Measurements from ENCODE around the gene ARHGAP26.

ARHGAP26 gene

DNA sequence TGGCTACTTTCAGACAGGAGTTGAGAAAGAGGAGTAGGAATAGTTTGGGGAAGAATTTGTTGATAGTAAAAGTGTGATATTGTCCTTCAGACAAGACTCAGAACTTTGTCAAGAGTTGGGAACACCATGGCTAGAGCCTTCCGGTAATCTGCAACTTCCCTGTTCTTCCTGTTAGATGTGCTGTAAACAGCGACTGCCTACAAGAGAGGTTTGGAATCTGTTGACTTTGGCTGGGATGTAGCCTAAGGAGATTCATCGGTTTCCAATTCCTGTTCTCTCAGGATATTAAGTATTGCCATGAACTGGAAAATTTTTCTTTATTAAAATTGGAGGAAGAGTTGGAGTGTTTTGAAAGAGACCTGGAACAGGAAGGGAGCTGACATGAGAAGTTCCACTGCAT, 43.9 kb downstream of the ARHGAP26 start:
- in situ Hi-C loops (cut with MboI; ENCODE audit: low pct_unique_long_range_greater_than_20kb, low sequenced_read_pairs, unreplicated experiment) = no loop called here
- TF ChIP-seq, protein P1, sequence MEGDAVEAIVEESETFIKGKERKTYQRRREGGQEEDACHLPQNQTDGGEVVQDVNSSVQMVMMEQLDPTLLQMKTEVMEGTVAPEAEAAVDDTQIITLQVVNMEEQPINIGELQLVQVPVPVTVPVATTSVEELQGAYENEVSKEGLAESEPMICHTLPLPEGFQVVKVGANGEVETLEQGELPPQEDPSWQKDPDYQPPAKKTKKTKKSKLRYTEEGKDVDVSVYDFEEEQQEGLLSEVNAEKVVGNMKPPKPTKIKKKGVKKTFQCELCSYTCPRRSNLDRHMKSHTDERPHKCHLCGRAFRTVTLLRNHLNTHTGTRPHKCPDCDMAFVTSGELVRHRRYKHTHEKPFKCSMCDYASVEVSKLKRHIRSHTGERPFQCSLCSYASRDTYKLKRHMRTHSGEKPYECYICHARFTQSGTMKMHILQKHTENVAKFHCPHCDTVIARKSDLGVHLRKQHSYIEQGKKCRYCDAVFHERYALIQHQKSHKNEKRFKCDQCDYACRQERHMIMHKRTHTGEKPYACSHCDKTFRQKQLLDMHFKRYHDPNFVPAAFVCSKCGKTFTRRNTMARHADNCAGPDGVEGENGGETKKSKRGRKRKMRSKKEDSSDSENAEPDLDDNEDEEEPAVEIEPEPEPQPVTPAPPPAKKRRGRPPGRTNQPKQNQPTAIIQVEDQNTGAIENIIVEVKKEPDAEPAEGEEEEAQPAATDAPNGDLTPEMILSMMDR (IDR thresholded peaks at IDR 0.05; ENCODE audit: extremely low read depth, insufficient read depth, missing control alignments) = no peak
- no peak for DNase-seq (ENCODE audit: low spot score)

DNA sequence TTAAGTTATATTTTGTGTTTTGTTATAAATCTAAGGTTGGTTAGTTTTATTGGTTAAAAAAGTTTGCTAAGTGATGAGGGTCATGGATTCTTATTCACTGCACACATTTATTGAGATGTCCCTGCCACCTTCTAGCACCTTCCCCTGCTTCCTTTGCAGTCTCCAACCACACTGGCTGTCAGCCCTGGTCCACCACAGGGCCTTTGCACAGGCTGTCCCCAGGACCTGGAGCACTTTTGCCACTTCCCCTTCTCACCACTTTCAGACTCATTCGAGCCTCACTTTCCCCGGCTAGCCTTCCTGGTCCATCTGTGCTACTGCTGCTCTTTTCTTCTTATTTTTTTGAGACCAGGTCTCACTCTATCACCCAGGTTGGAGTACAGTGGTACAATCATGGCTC, 45.3 kb downstream of the ARHGAP26 start:
- DNase-seq (ENCODE audit: low spot score) = no peak
- in situ Hi-C loops (cut with MboI; ENCODE audit: low pct_unique_long_range_greater_than_20kb, low sequenced_read_pairs, unreplicated experiment) = no loop called here
- TF ChIP-seq, protein P1 (IDR thresholded peaks at IDR 0.05; ENCODE audit: extremely low read depth, insufficient read depth, missing control alignments) = no peak

DNA sequence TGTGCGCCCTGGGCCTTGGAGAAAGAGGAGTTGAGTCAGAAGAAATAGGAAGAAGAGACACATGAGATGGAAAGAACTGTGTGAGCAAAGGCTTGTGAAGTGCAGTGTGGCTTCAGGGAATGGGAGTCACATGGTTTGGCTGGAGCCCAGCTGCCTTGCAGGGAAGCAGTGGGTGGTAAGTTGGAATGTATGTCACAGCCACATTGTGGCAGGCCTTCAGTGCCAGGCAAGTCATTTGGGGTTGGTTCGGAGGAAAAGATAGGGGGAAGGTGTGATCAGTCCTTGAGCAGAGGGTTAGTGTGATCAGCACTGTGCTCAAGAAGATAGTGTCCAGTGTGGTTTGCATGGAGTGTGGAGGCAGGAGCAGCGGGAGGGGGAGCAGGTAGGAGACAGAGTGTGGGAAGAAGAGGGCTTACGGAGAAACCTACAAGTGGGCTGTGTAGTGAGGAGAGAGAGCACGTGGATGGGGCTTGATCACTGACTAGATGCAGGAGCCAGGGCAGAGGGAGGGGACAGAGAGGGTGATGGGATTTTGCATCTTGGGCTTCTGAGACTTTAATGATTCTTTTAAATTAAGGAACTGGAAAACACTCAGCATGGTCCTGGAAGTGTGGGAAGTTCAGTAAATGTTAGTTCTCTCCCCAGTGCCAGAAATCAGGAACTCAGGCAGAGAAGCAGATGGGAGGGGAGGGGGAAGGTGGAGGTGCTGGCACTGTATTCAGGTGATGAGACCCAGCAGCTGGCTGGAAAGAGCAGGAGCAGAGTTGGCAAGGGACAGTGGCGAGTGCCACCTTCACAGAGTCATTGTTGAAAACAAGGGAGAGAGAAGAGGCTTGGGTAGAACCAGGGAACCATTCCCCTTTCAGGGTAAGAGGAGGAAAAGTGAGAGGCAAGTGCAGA, 46.6 kb downstream of the ARHGAP26 start:
- in situ Hi-C loops (cut with MboI; ENCODE audit: low pct_unique_long_range_greater_than_20kb, low sequenced_read_pairs, unreplicated experiment) = no loop called here
- TF ChIP-seq, protein P1 (IDR thresholded peaks at IDR 0.05; ENCODE audit: extremely low read depth, insufficient read depth, missing control alignments) = no peak
- DNase-seq (ENCODE audit: low spot score) = no peak

DNA sequence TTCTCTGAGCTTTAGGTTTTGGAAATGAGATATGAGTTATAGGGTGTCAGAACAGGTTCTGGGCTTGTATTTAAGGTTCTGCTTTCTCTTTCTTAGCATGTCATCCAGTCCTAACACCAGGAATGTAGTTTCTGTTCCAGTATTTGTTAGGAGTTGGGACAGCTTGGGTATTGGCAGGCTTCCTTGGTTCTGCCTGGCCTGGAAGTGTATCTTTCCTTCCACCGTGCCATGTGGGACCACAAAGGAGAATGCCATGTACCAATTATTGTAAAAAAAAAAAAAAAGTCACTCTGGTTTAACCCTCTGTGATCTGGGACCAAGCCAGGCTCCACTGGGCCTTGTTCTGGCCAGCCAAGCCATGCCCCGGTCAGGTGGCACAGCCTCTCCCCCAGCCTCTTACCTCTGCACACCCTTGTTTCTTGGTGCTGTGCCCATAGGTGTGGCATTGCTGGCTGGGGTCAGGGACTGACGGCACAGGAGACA, 47.8 kb downstream of the ARHGAP26 start:
- no peak for DNase-seq (ENCODE audit: low spot score)
- TF ChIP-seq, protein P1 (IDR thresholded peaks at IDR 0.05; ENCODE audit: extremely low read depth, insufficient read depth, missing control alignments) = no peak
- in situ Hi-C loops (cut with MboI; ENCODE audit: low pct_unique_long_range_greater_than_20kb, low sequenced_read_pairs, unreplicated experiment) = no loop called here

DNA sequence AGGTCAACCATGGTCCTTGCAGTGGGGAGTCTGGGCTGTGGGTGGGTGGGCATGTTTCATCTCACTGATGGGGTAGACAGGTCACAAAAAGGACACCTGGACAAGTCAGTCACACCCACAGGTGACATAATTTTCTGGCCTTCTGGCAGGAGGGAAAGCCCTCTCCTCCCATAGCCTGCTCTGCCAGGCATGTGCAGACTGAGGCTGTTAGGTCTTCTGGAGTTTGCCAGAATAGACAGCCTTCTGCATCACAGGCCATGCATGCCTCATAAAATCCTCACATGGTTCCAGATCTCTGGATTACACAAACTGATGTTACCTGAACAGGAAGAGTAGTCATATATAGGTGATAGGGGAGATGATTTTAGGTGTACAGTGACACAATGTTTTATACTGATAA, 49.1 kb downstream of the ARHGAP26 start:
- in situ Hi-C loops (cut with MboI; ENCODE audit: low pct_unique_long_range_greater_than_20kb, low sequenced_read_pairs, unreplicated experiment) = no loop called here
- no peak for DNase-seq (ENCODE audit: low spot score)
- TF ChIP-seq, protein P1 (IDR thresholded peaks at IDR 0.05; ENCODE audit: extremely low read depth, insufficient read depth, missing control alignments) = no peak

DNA sequence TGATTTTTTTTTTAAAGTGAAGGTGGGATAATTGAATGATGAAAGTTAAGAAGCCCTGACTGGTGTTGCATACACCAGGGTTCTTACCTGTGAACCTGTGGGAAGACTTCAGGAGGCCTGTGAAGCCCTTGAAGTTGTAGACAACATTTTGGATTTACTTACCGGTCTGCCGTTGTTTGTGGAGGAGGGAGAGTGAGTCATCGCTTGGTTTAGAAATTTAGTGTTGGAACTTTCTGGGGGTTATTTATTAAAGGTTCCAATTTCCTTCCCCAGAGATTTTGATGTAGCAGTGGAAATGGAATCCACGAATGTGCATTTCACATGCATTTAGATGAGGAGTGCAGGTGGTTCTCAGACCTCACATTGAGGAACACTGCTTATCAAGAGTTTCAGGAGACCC, 49.6 kb downstream of the ARHGAP26 start:
- no peak for DNase-seq (ENCODE audit: low spot score)
- TF ChIP-seq, protein P1 (IDR thresholded peaks at IDR 0.05; ENCODE audit: extremely low read depth, insufficient read depth, missing control alignments) = no peak
- in situ Hi-C loops (cut with MboI; ENCODE audit: low pct_unique_long_range_greater_than_20kb, low sequenced_read_pairs, unreplicated experiment) = no loop called here
